Thoracic aorta (tissue), 2 donors: ENCODE data around the gene ACAP2. TPM values are rescaled to one million over a fixed set of nuclear protein-coding genes. Genes with fewer than 3 reads are reported as not detected.
"Not testable (repeated sequence)": the region's sequence is repeated elsewhere in the genome, so short reads cannot be mapped to it uniquely, and the experiment has no call there.

Experiments
- ATAC-seq: fragments of 150-250 bp; one replicate; pipeline ENCODE4 v1.8.0; 2017; ENCODE audit warnings: low read depth; ENCODE audit not compliant: insufficient number of reproducible peaks, low FRiP score
- DNase-seq: peaks from one replicate; pipeline ENCODE4 v3.0.0-alpha.2; 2020; ENCODE audit warnings: low spot score
- H3K27ac ChIP-seq, 2 donors: fragments of 200-600 bp; sonication (generic); 1 replicate in 1 of 2; 2 replicates in 1 of 2; pipeline ENCODE4 v1.5.1; 2016; ENCODE audit warnings: mild to moderate bottlenecking in 2 of 2, moderate library complexity in 2 of 2
- H3K27me3 ChIP-seq: fragments of 200-600 bp; sonication (generic); replicated peaks from 2 replicates; pipeline ENCODE4 v1.6.0; 2016; ENCODE audit warnings: mild to moderate bottlenecking; ENCODE audit not compliant: insufficient read depth
- H3K36me3 ChIP-seq: fragments of 200-600 bp; sonication (generic); one replicate; pipeline ENCODE4 v1.5.1; 2016
- H3K4me1 ChIP-seq, 2 donors: fragments of 200-600 bp; sonication (generic); 1 replicate in 1 of 2; 2 replicates in 1 of 2; pipeline versions ENCODE4 v1.5.1 to v1.6.0; 2016; ENCODE audit warnings: low read depth in 2 of 2, mild to moderate bottlenecking in 1 of 2; ENCODE audit not compliant: control insufficient read depth in 1 of 2
- H3K4me3 ChIP-seq: fragments of 200-600 bp; sonication (generic); 2 replicates; pipeline ENCODE4 v1.5.1; 2016; ENCODE audit warnings: mild to moderate bottlenecking
- H3K9me3 ChIP-seq: fragments of 200-600 bp; sonication (generic); 2 replicates; pipeline ENCODE4 v1.5.1; 2016
- CTCF ChIP-seq: fragments of 200-600 bp; sonication (generic); IDR thresholded peaks from one replicate; pipeline ENCODE4 v1.5.1; 2019; ENCODE audit warnings: antibody characterized with exemption
- total RNA-seq, 2 donors: library from RNA; depleted of rRNA; stranded (reverse); fragments of >200 nt; gene quantifications; one replicate each; pipeline versions ENCODE4 v1.1.0 to v1.2.3, GENCODE V29; 2016

Gene ACAP2
- total RNA-seq, 2 donors from 2014 or later = 32.2 to 56.7 TPM

DNA sequence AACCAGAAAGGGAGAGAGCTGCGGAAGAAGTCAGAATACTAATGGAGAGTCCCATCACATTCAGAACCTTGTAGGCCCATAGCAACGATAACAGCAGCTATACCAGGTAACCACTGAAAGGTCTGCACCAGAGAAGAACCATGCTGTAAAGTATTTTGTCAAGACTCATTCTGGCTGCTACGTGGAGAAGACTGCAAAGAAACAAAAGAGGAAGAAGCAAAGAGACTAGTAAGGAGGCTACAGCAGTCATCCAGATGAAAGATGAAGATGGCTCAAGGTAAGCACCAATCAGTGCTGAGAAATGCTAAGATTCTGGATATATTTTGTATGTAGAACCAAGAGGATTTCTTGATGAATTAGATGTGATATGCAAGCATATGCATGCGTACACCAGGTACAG is 39.6 kb downstream of the ACAP2 start:
- Histone ChIP-seq H3K9me3 (no peaks in the 10 kb centered on the region), H3K27ac (no peak overlapping the region), H3K4me3 (no peak overlapping the region), H3K36me3 (no peaks in the 10 kb centered on the region), H3K4me1 (no peaks in the 10 kb centered on the region), H3K27me3 (no peaks in the 10 kb centered on the region)
- no peak for TF ChIP-seq CTCF
- ATAC-seq (no peak), DNase-seq (no peak)

DNA sequence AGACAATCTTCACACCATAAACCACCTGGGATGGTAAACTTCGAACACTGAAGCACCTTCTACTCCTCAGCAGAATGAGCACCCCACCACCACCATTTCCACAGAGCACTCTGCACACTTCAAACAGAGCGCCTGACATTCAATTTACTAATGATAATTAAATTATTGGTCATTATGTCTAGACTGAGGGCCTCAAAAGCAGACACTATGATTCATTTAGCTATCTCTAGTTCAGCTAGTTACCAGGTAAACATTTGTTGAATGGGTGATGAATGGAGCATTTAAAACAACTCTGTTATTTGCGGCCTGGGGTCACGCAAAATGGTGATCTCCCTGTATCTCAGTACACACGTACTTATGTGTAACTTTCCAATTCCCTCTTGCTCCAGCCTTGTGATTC is 40.9 kb downstream of the ACAP2 start:
- H3K4me3 ChIP-seq = no peak overlapping the region
- no peak for TF ChIP-seq CTCF
- H3K27me3 ChIP-seq = no peaks in the 10 kb centered on the region
- DNase-seq (no peak), ATAC-seq (no peak)
- H3K36me3 ChIP-seq = no peaks in the 10 kb centered on the region
- H3K9me3 ChIP-seq = no peaks in the 10 kb centered on the region
- H3K4me1 ChIP-seq = peaks cover 7 to 8% of the 10 kb centered on the region in 2 donors
- no peak overlapping the region for H3K27ac ChIP-seq

- H3K36me3 ChIP-seq, H3K27me3 ChIP-seq, H3K27ac ChIP-seq, H3K4me3 ChIP-seq, H3K9me3 ChIP-seq, ATAC-seq, DNase-seq: not testable (repeated sequence)
- H3K4me1 ChIP-seq = peaks cover 18 to 21% of the 10 kb centered on the region in 2 donors
Observed at GRCh38 chr3:195398460-195398859, 44.4 kb downstream of the ACAP2 start.

GRCh38 chr3:195397524-195397923 is 45.3 kb downstream of the ACAP2 start:
- Histone ChIP-seq H3K27ac (no peak overlapping the region), H3K4me3 (no peak overlapping the region), H3K27me3 (no peaks in the 10 kb centered on the region), H3K36me3 (no peaks in the 10 kb centered on the region), H3K9me3 (no peaks in the 10 kb centered on the region), H3K4me1 (peaks cover 18 to 21% of the 10 kb centered on the region in 2 donors)
- no peak for TF ChIP-seq CTCF
- no peak for DNase-seq
- no peak for ATAC-seq

- no peak for DNase-seq
- no peak for ATAC-seq
- TF ChIP-seq CTCF = no peak
- H3K4me3 ChIP-seq = no peak overlapping the region
- peaks cover 18 to 21% of the 10 kb centered on the region in 2 donors for H3K4me1 ChIP-seq
- H3K36me3 ChIP-seq = peaks cover 5% of the 10 kb centered on the region
- no peaks in the 10 kb centered on the region for H3K27me3 ChIP-seq
- no peak overlapping the region for H3K27ac ChIP-seq
- no peaks in the 10 kb centered on the region for H3K9me3 ChIP-seq
Observed at GRCh38 chr3:195395208-195395816, 47.5 kb downstream of the ACAP2 start.

DNA sequence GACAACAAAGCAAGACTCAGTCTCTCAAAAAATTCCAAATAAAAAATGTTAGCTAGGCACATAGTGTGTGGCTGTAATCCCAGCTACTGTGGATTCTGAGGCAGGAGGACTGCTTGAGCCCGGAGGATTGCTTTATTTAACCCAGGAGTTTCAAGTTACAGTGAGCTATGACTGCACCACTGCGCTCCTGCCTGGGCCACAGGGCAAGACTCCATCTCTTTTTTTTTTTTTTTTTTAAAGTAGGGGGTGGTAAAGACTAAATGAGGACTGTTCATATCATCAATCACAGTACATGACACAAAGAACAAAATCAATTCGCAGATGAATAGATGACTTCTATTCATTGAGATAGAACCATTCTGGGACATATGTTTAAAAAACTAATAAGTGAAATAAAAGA is 48.1 kb downstream of the ACAP2 start:
- TF ChIP-seq CTCF = no peak
- DNase-seq (no peak), ATAC-seq (no peak)
- H3K36me3 ChIP-seq = peaks cover 5% of the 10 kb centered on the region
- H3K27ac ChIP-seq = no peak overlapping the region
- H3K27me3 ChIP-seq = no peaks in the 10 kb centered on the region
- peaks cover 18 to 21% of the 10 kb centered on the region in 2 donors for H3K4me1 ChIP-seq
- H3K4me3 ChIP-seq = no peak overlapping the region
- H3K9me3 ChIP-seq = no peaks in the 10 kb centered on the region
